Thoracic aorta (tissue), 2 donors: ENCODE results near the gene CACNA2D3. TPM values are rescaled to one million over a fixed set of nuclear protein-coding genes. Genes with fewer than 3 reads are reported as not detected.

Source experiments
- ATAC-seq: fragments of 150-250 bp; one replicate; pipeline ENCODE4 v1.8.0; 2017; ENCODE audit warnings: low read depth; ENCODE audit not compliant: insufficient number of reproducible peaks, low FRiP score
- DNase-seq: peaks from one replicate; pipeline ENCODE4 v3.0.0-alpha.2; 2020; ENCODE audit warnings: low spot score
- H3K27ac ChIP-seq, 2 donors: fragments of 200-600 bp; sonication (generic); 1 replicate in 1 of 2; 2 replicates in 1 of 2; pipeline ENCODE4 v1.5.1; 2016; ENCODE audit warnings: mild to moderate bottlenecking in 2 of 2, moderate library complexity in 2 of 2
- H3K27me3 ChIP-seq: fragments of 200-600 bp; sonication (generic); replicated peaks from 2 replicates; pipeline ENCODE4 v1.6.0; 2016; ENCODE audit warnings: mild to moderate bottlenecking; ENCODE audit not compliant: insufficient read depth
- H3K36me3 ChIP-seq: fragments of 200-600 bp; sonication (generic); one replicate; pipeline ENCODE4 v1.5.1; 2016
- H3K4me1 ChIP-seq, 2 donors: fragments of 200-600 bp; sonication (generic); 1 replicate in 1 of 2; 2 replicates in 1 of 2; pipeline versions ENCODE4 v1.5.1 to v1.6.0; 2016; ENCODE audit warnings: low read depth in 2 of 2, mild to moderate bottlenecking in 1 of 2; ENCODE audit not compliant: control insufficient read depth in 1 of 2
- H3K4me3 ChIP-seq: fragments of 200-600 bp; sonication (generic); 2 replicates; pipeline ENCODE4 v1.5.1; 2016; ENCODE audit warnings: mild to moderate bottlenecking
- H3K9me3 ChIP-seq: fragments of 200-600 bp; sonication (generic); 2 replicates; pipeline ENCODE4 v1.5.1; 2016
- total RNA-seq, 2 donors: library from RNA; depleted of rRNA; stranded (reverse); fragments of >200 nt; gene quantifications; one replicate each; pipeline versions ENCODE4 v1.1.0 to v1.2.3, GENCODE V29; 2016
- TF ChIP-seq, protein P1 (sequence below): fragments of 200-600 bp; sonication (generic); IDR thresholded peaks from one replicate; pipeline ENCODE4 v1.5.1; 2019; ENCODE audit warnings: antibody characterized with exemption

The CACNA2D3 gene
- total RNA-seq, 2 donors from 2014 or later: 3.2 to 4.0 TPM

DNA sequence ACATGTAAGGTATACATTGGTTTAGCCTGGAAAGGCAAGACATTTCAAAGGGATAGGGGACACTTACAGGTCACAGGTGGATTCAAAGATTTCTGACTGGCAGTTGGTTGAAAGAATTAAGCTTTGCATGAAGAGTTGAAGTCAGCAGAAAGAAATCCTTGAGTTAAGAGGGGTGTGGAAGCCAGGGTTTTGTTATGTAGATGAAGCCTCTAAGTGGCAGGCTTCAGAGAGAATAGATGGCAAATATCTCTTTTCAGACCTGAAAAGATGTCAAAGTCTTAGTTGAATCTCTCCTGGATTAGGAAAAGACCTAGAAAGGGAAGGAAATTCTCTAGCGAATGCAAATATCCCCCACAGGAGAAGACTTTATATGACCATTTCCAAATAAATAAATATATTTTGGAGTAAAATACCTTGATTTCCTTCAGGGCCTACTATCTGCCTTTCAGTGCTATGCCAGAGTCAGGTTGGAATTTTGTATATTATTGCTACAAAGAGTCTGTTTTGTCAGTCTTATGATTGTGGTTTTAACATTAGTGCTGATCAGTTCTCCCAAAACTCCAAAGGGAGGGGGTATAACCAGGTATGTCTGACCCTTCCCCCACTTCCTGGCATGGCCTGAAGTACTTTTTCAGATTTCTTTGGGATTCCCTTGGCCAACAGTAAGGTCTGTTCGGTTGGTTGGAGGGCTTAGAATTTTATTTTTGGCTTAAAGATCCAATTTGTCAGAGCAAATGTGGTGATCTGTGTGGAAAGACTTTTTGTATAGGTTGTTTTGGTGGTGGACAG is 519.1 kb downstream of the CACNA2D3 start:
- DNase-seq (no peak), ATAC-seq (no peak)
- Histone ChIP-seq H3K36me3 (no peaks in the 10 kb centered on the region), H3K4me1 (no peaks in the 10 kb centered on the region), H3K27ac (no peak overlapping the region), H3K4me3 (no peak overlapping the region), H3K9me3 (no peaks in the 10 kb centered on the region), H3K27me3 (no peaks in the 10 kb centered on the region)
- TF ChIP-seq, protein P1, sequence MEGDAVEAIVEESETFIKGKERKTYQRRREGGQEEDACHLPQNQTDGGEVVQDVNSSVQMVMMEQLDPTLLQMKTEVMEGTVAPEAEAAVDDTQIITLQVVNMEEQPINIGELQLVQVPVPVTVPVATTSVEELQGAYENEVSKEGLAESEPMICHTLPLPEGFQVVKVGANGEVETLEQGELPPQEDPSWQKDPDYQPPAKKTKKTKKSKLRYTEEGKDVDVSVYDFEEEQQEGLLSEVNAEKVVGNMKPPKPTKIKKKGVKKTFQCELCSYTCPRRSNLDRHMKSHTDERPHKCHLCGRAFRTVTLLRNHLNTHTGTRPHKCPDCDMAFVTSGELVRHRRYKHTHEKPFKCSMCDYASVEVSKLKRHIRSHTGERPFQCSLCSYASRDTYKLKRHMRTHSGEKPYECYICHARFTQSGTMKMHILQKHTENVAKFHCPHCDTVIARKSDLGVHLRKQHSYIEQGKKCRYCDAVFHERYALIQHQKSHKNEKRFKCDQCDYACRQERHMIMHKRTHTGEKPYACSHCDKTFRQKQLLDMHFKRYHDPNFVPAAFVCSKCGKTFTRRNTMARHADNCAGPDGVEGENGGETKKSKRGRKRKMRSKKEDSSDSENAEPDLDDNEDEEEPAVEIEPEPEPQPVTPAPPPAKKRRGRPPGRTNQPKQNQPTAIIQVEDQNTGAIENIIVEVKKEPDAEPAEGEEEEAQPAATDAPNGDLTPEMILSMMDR: no peak

DNA sequence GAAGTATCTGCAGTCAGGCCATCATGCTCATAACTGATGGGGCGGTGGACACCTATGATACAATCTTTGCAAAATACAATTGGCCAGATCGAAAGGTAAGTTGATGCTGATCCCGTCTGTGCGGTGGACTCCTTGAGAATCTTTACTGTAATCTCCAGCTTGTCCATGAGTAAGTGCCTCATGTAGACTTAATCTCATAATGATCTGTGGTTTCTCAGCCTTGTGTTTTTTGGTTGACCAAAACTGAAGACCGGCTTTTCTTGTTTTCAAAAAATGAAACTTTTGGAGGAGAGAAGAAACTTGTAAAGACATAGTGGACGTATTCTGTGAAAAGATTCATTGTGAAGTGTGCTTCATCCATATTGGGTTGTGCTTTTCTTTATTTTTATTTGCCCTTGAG is 519.8 kb downstream of the CACNA2D3 start:
- Histone ChIP-seq H3K4me1 (no peaks in the 10 kb centered on the region), H3K4me3 (no peak overlapping the region), H3K27me3 (no peaks in the 10 kb centered on the region), H3K9me3 (no peaks in the 10 kb centered on the region), H3K36me3 (no peaks in the 10 kb centered on the region), H3K27ac (no peak overlapping the region)
- no peak for ATAC-seq
- DNase-seq: no peak
- TF ChIP-seq, protein P1: no peak

DNA sequence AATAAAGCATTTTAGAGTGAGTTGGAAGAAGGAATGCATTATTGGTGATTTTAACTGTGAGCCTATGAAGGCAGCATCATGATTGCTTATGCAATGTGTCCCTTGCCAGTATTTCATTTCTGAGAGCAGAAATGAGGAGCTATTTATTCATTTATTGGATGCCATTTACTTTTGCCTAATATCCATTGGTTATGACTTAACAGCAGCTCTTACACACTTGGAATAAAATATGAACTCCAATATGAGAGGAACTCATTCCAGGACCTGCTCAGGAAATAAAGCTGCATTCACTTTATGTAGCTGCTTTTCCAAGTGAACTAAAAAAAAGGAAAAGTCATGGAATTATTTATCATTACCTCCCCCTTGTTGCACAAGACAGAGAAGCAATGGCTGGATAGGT is 525.4 kb downstream of the CACNA2D3 start:
- ATAC-seq (no peak), DNase-seq (no peak)
- Histone ChIP-seq H3K27me3 (no peaks in the 10 kb centered on the region), H3K9me3 (no peaks in the 10 kb centered on the region), H3K27ac (no peak overlapping the region), H3K36me3 (no peaks in the 10 kb centered on the region), H3K4me3 (no peak overlapping the region), H3K4me1 (no peaks in the 10 kb centered on the region)
- TF ChIP-seq, protein P1: no peak

DNA sequence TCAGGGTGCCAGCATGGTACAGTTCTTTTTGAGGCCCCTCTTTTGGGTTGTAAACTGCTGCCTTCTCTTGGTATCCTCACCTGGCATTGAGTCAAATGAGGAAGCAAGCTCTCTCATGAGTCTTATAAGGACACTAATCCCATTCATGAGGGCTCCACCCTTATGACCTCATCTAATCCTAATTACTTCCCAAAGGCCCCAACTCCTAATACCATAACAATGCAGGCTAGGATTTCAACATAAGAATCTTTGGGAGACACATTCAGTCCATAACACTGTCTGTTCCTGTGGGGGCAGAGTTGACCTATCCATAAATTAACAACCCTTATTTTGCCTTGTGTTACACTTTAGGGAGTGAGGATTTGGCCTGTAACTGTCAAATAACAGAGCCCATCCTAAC is 527.2 kb downstream of the CACNA2D3 start:
- H3K4me3 ChIP-seq: no peak overlapping the region

DNA sequence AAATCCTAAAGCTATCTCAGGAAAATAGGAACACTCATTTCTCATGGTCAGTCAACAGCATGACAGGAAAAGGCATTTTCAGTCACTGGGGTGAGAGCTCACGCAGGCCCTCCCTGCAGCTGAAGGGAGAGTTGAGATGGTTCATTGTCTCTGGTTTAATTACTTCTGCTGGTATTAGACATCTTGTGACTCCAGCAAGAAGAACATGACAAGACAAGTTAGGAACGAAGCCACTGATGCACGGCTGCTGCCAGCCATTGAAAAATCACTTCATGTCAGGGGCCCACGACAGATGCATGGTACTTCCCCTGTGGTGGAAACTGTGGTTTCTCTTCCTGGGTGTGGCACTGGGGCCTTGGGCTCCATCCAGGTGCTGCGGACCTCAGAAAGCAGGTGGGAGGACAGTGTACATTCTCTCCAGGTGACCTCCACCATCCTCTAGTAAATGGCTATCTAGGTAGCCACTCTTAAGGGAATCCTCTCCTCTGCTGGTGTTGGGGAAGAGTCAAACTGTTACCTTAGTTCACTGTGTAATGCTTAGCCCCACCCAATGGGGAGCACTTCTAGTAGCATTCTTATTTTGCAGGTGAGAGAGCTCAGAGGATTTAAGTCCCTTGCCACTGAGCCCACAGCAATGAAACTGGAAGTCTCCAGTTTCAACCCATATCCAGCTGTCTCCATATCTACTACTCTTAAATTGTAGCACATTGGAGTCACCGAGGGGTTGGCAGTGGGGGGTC is 531.3 kb downstream of the CACNA2D3 start:
- Histone ChIP-seq H3K4me3 (no peak overlapping the region), H3K4me1 (no peaks in the 10 kb centered on the region), H3K27me3 (no peaks in the 10 kb centered on the region), H3K9me3 (no peaks in the 10 kb centered on the region), H3K36me3 (no peaks in the 10 kb centered on the region), H3K27ac (no peak overlapping the region)
- ATAC-seq: no peak
- TF ChIP-seq, protein P1: no peak
- no peak for DNase-seq

More for the DNA sequence above, 527.2 kb downstream of the CACNA2D3 start:
- Histone ChIP-seq H3K4me1 (no peaks in the 10 kb centered on the region), H3K27ac (no peak overlapping the region), H3K9me3 (no peaks in the 10 kb centered on the region), H3K27me3 (no peaks in the 10 kb centered on the region), H3K36me3 (no peaks in the 10 kb centered on the region)
- ATAC-seq: no peak
- no peak for DNase-seq
- TF ChIP-seq, protein P1: no peak
